Pancreas (tissue), 10 donors: Measurements from ENCODE around the gene TBC1D14. TPM values are rescaled to one million over a fixed set of nuclear protein-coding genes. Genes with fewer than 3 reads are reported as not detected.

ENCODE experiments used
- ATAC-seq, 4 donors: fragments of 200-7000 bp; cut with Tn5 transposase; one replicate each; pipeline versions ENCODE4 v1.8.0 to v1.9.1; 2020; ENCODE audit warnings: mild to moderate bottlenecking in 4 of 4, moderate library complexity in 4 of 4
- DNase-seq, 6 donors: peaks; one replicate each; pipeline ENCODE4 v3.0.0-alpha.2; 2020
- FAIRE-seq: peaks from 2 replicates; lab custom pipeline; 2012; peaks lifted over from hg19 to GRCh38; lab: Jason Lieb, UNC
- H3K27ac ChIP-seq, 4 donors: fragments of 200-600 bp; sonication (generic); 1 replicate in 3 of 4; 2 replicates in 1 of 4; pipeline versions ENCODE4 v1.5.0 to v1.8.0; 2020
- H3K27me3 ChIP-seq, 4 donors: fragments of 200-600 bp; one replicate each; pipeline ENCODE4 v1.8.0; 2021
- H3K36me3 ChIP-seq, 3 donors: fragments of 200-600 bp; sonication (generic) in 1 of 3; one replicate each; pipeline versions ENCODE4 v1.5.0 to v1.8.0; 2020 to 2021
- H3K4me1 ChIP-seq, 3 donors: fragments of 200-600 bp; one replicate each; pipeline ENCODE4 v1.8.0; 2021
- H3K4me3 ChIP-seq, 4 donors: fragments of 200-600 bp; sonication (generic) in 2 of 4; one replicate each; pipeline versions ENCODE4 v1.5.0 to v1.8.0; 2020 to 2021
- H3K9me3 ChIP-seq, 4 donors: fragments of 200-600 bp; one replicate each; pipeline ENCODE4 v1.8.0; 2021
- CTCF ChIP-seq, 4 donors: fragments of 200-600 bp; sonication (generic) in 3 of 4; IDR thresholded peaks; one replicate each; pipeline versions ENCODE4 v1.5.0 to v1.8.0; 2021; ENCODE audit warnings: antibody characterized with exemption in 4 of 4
- WGBS, 2 donors: extraction: QIAGEN DNeasy Blood & Tissue Kit; methylation state at CpG; one replicate each; pipeline ENCODE4 v1.1.7; 2013; 5-methylcytosine and 5-hydroxymethylcytosine counted together
- intact Hi-C, 3 donors: fragments of 100-400 bp; cut with DNase I; formaldehyde crosslinking; loops; one replicate each; pipeline versions ENCODE4 v1.11.1 to v1.14.2; 2022
- polyA plus RNA-seq, 2 donors: library from polyadenylated mRNA; stranded (reverse); fragments of 200-250 nt; gene quantifications; one replicate each; pipeline ENCODE4 v1.2.3, GENCODE V29; 2013
- total RNA-seq, 6 donors: library from RNA; stranded (reverse); fragmentation: NEBNext Ultra II Directional in 4 of 6; extraction: Animal tissue kit (Norgen Biotek cat#: 25700) in 4 of 6; gene quantifications; one replicate each; pipeline versions ENCODE4 v1.2.1 to v1.2.4, GENCODE V29; 2021 to 2023
- donor health status: healthy with polysubstance abuse.
- donor health status: DM: no; HTN: no; CAD: no; lungs with moderate emphysema.
- donor health status: DM: no; HTN: no; CAD: no.
- donor health status: control.
- donor health status: control.
- donor health status: Bipolar disorder and iron deficiency.
- donor health status: DM: yes; HTN: yes; CAD: no.
- donor health status: DM: no; HTN: no; CAD: no.
- donor health status: DM: no; HTN: no; CAD: no.
- donor health status: DM: yes; HTN: yes; CAD: no.

TBC1D14 gene
- total and polyA plus RNA-seq, 8 donors, result 8.9 to 23.9 (median 14.8) TPM

- no peak for ATAC-seq
- no peaks in the 10 kb centered on the region for H3K4me1 ChIP-seq
- WGBS, 2 donors, result 89 to 91% methylated on average over 12 of the region's 12 CpGs
- no peak overlapping the region for H3K4me3 ChIP-seq
- H3K27me3 ChIP-seq, result no peaks in the 10 kb centered on the region
- TF ChIP-seq CTCF (IDR thresholded peaks at IDR 0.05), result no peak
- intact Hi-C loops, result no loop called here
- peaks cover 0 to 14% (median 0%) of the 10 kb centered on the region in 3 donors for H3K36me3 ChIP-seq
- H3K27ac ChIP-seq, result no peak overlapping the region
- no peaks in the 10 kb centered on the region for H3K9me3 ChIP-seq
- DNase-seq, result no peak
- no peak for FAIRE-seq
Observed at GRCh38 chr4:7023901-7024300, 114.3 kb downstream of the TBC1D14 start.

- 92 to 94% methylated on average over 19 of the region's 19 CpGs for WGBS, 2 donors
- Histone ChIP-seq H3K9me3 (no peaks in the 10 kb centered on the region), H3K4me1 (no peaks in the 10 kb centered on the region), H3K27me3 (no peaks in the 10 kb centered on the region), H3K27ac (no peak overlapping the region), H3K36me3 (peaks cover 0 to 14% (median 0%) of the 10 kb centered on the region in 3 donors), H3K4me3 (no peak overlapping the region)
- no peak for DNase-seq
- no peak for TF ChIP-seq CTCF (IDR thresholded peaks at IDR 0.05)
- no peak for FAIRE-seq
- intact Hi-C loops, result no loop called here
- no peak for ATAC-seq
Observed at GRCh38 chr4:7024336-7024890, 114.8 kb downstream of the TBC1D14 start.

GRCh38 chr4:7025040-7025602 lies 115.5 kb downstream of the TBC1D14 start:
- intact Hi-C loops, result no loop called here
- DNase-seq, result no peak
- no peak for TF ChIP-seq CTCF (IDR thresholded peaks at IDR 0.05)
- Histone ChIP-seq H3K4me1 (no peaks in the 10 kb centered on the region), H3K27ac (no peak overlapping the region), H3K27me3 (no peaks in the 10 kb centered on the region), H3K36me3 (peaks cover 0 to 18% (median 0%) of the 10 kb centered on the region in 3 donors), H3K9me3 (no peaks in the 10 kb centered on the region), H3K4me3 (no peak overlapping the region)
- WGBS, 2 donors, result 90 to 91% methylated on average over 28 of the region's 28 CpGs
- no peak for ATAC-seq
- FAIRE-seq, result no peak

GRCh38 chr4:7026107-7026506 lies 116.5 kb downstream of the TBC1D14 start:
- H3K36me3 ChIP-seq, result peaks cover 0 to 26% (median 6%) of the 10 kb centered on the region in 3 donors
- H3K27me3 ChIP-seq, result no peaks in the 10 kb centered on the region
- DNase-seq (no peak), FAIRE-seq (no peak), ATAC-seq (no peak)
- 91 to 94% methylated on average over 9 of the region's 9 CpGs for WGBS, 2 donors
- no peaks in the 10 kb centered on the region for H3K9me3 ChIP-seq
- no peak overlapping the region for H3K4me3 ChIP-seq
- intact Hi-C loops, result no loop called here
- H3K27ac ChIP-seq, result no peak overlapping the region
- TF ChIP-seq CTCF (IDR thresholded peaks at IDR 0.05), result no peak
- no peaks in the 10 kb centered on the region for H3K4me1 ChIP-seq

GRCh38 chr4:7027284-7027683 lies 117.7 kb downstream of the TBC1D14 start:
- H3K27me3 ChIP-seq, result no peaks in the 10 kb centered on the region
- 95 to 98% methylated on average over 7 of the region's 7 CpGs for WGBS, 2 donors
- no peaks in the 10 kb centered on the region for H3K9me3 ChIP-seq
- H3K4me3 ChIP-seq, result no peak overlapping the region
- no peak for DNase-seq
- intact Hi-C loops, result no loop called here
- ATAC-seq, result no peak
- no peaks in the 10 kb centered on the region for H3K4me1 ChIP-seq
- H3K36me3 ChIP-seq, result peaks cover 0 to 25% (median 6%) of the 10 kb centered on the region in 3 donors
- no peak overlapping the region for H3K27ac ChIP-seq
- no peak for FAIRE-seq
- no peak for TF ChIP-seq CTCF (IDR thresholded peaks at IDR 0.05)
